PC-3 (cell line): ENCODE measurements around the gene PRKCSH. TPM values are rescaled to one million over a fixed set of nuclear protein-coding genes. Genes with fewer than 3 reads are reported as not detected.

Experiments
- ATAC-seq: fragments of 200-7000 bp; cut with Tn5 transposase; 2 replicates; pipeline ENCODE4 v1.9.1; 2020; ENCODE audit warnings: mild to moderate bottlenecking, moderate library complexity
- BruUV-seq: library from RNA; stranded (reverse); fragments of 400-500 nt; replicated peaks from 2 replicates; lab custom pipeline; 2021; lab: Mats Ljungman, UMichigan
- CTCF ChIA-PET: fragments of 300-600 bp; sonication (Branson Sonifier 250); formaldehyde crosslinking; loops from one replicate; lab custom pipeline; 2022; ENCODE audit warnings: antibody characterized with exemption; lab: Charles Lee
- POLR2A ChIA-PET: fragments of 300-600 bp; sonication (Branson Sonifier 250); formaldehyde crosslinking; loops from one replicate; lab custom pipeline; 2022; ENCODE audit warnings: antibody characterized with exemption; ENCODE audit not compliant: unreplicated experiment; lab: Charles Lee
- DNase-seq: peaks from one replicate; pipeline ENCODE4 v3.0.0-alpha.2; 2015
- H2AFZ ChIP-seq: fragments of 300-600 bp; sonication (generic); 2 replicates; pipeline ENCODE4 v1.6.0; 2016; ENCODE audit warnings: antibody characterized with exemption, low read length
- H3F3A ChIP-seq: fragments of 300-600 bp; sonication (generic); one replicate; pipeline ENCODE4 v1.6.0; 2017; ENCODE audit warnings: antibody characterized with exemption, low read length, control low read depth, mild to moderate bottlenecking; ENCODE audit not compliant: unreplicated experiment
- H3K27ac ChIP-seq: fragments of 300-600 bp; sonication (generic); 2 replicates; pipeline ENCODE4 v1.5.1; 2016; ENCODE audit warnings: mild to moderate bottlenecking, low read length
- H3K27me3 ChIP-seq: fragments of 300-600 bp; sonication (generic); 2 replicates; pipeline ENCODE4 v1.6.1; 2016; ENCODE audit warnings: low read length, mixed read lengths
- H3K36me3 ChIP-seq: fragments of 300-600 bp; sonication (generic); 2 replicates; pipeline ENCODE4 v1.6.1; 2016; ENCODE audit warnings: low read depth, mixed run types, low read length, mixed read lengths
- H3K4me1 ChIP-seq: fragments of 300-600 bp; sonication (generic); 2 replicates; pipeline ENCODE4 v1.5.1; 2016; ENCODE audit warnings: low read length; ENCODE audit not compliant: insufficient read depth
- H3K4me2 ChIP-seq: fragments of 300-600 bp; sonication (generic); 2 replicates; pipeline ENCODE4 v1.6.0; 2016; ENCODE audit warnings: low read length
- H3K4me3 ChIP-seq: fragments of 300-600 bp; sonication (generic); 2 replicates; pipeline ENCODE4 v1.5.1; 2016; ENCODE audit warnings: mild to moderate bottlenecking, low read length, mixed read lengths
- H3K79me2 ChIP-seq: fragments of 300-600 bp; sonication (generic); 2 replicates; pipeline ENCODE4 v1.6.1; 2017; ENCODE audit warnings: low read length, mixed read lengths
- H3K9ac ChIP-seq: fragments of 300-600 bp; sonication (generic); 2 replicates; pipeline ENCODE4 v1.6.0; 2016; ENCODE audit warnings: mild to moderate bottlenecking, low read length
- H3K9me2 ChIP-seq: fragments of 300-600 bp; sonication (generic); replicated peaks from 2 replicates; pipeline ENCODE4 v1.6.1; 2016; ENCODE audit warnings: mixed run types, low read length, mixed read lengths
- H3K9me3 ChIP-seq: fragments of 300-600 bp; sonication (generic); 2 replicates; pipeline ENCODE4 v1.6.1; 2016; ENCODE audit warnings: low read length, mixed read lengths
- H4K20me1 ChIP-seq: fragments of 300-600 bp; sonication (generic); 2 replicates; pipeline ENCODE4 v1.6.1; 2016; ENCODE audit warnings: low read length, mixed read lengths
- CTCF ChIP-seq: fragments of 300-600 bp; sonication (generic); conservative IDR thresholded peaks from 2 replicates; pipeline ENCODE4 v1.5.1; 2017; ENCODE audit warnings: antibody characterized with exemption, low read depth, mild to moderate bottlenecking, low read length
- EZH2 ChIP-seq: fragments of 300-600 bp; sonication (generic); IDR thresholded peaks from one replicate; pipeline ENCODE4 v1.6.1; 2017; ENCODE audit warnings: antibody characterized with exemption, mild to moderate bottlenecking, low read length; ENCODE audit not compliant: unreplicated experiment
- EZH2phosphoT487 ChIP-seq: fragments of 300-600 bp; sonication (generic); IDR thresholded peaks from 2 replicates; pipeline ENCODE4 v1.6.1; 2018; ENCODE audit warnings: mild to moderate bottlenecking, antibody characterized with exemption, low read length, borderline replicate concordance
- intact Hi-C: fragments of 100-400 bp; cut with micrococcal nuclease; formaldehyde crosslinking; loops from 2 replicates; pipeline ENCODE4 v1.9.0; 2023
- total RNA-seq: library from RNA; depleted of rRNA; stranded (reverse); fragments of >200 nt; gene quantifications from 2 replicates; pipeline ENCODE4 v1.2.3, GENCODE V29; 2014

PRKCSH gene
- total RNA-seq, 1 experiment from 2014 or later: 222 TPM

- Histone ChIP-seq H3K4me2 (no peak overlapping the region), H2AFZ (no peak overlapping the region), H3K9me3 (no peaks in the 10 kb centered on the region), H3K27me3 (peaks cover 5% of the 10 kb centered on the region; the same call in 1 of the 2 replicates), H3K9me2 (no peaks in the 10 kb centered on the region), H3K4me1 (peaks cover 7% of the 10 kb centered on the region; the same call in 1 of the 2 replicates), H3K9ac (no peak overlapping the region), H3F3A (no peaks in the 10 kb centered on the region), H3K79me2 (no peaks in the 10 kb centered on the region), H3K27ac (no peak overlapping the region), H4K20me1 (no peaks in the 10 kb centered on the region), H3K4me3 (no peak overlapping the region), H3K36me3 (peaks cover 5% of the 10 kb centered on the region)
- ATAC-seq (no peak), DNase-seq (no peak)
- TF ChIP-seq EZH2: no peak
- no peak for TF ChIP-seq CTCF
- TF ChIP-seq EZH2phosphoT487: no peak
- BruUV-seq: no TSS peak
- intact Hi-C loops: no loop called here
- POLR2A ChIA-PET: no interaction called here
- CTCF ChIA-PET: no interaction called here
Observed at GRCh38 chr19:11486661-11487503, 51.4 kb downstream of the PRKCSH start.

- no peaks in the 10 kb centered on the region for H3F3A ChIP-seq
- no peaks in the 10 kb centered on the region for H3K27me3 ChIP-seq
- no peak overlapping the region for H3K4me2 ChIP-seq
- H3K4me1 ChIP-seq: no peaks in the 10 kb centered on the region
- H3K79me2 ChIP-seq: no peaks in the 10 kb centered on the region
- H3K36me3 ChIP-seq: peaks cover 5% of the 10 kb centered on the region
- H2AFZ ChIP-seq: no peak overlapping the region
- ATAC-seq (no peak), DNase-seq (no peak)
- TF ChIP-seq EZH2: no peak
- no peak for TF ChIP-seq EZH2phosphoT487
- TF ChIP-seq CTCF: no peak
- ChIA-PET CTCF (no interaction called here), POLR2A (no interaction called here)
- H3K27ac ChIP-seq: no peak overlapping the region
- no peaks in the 10 kb centered on the region for H4K20me1 ChIP-seq
- H3K9me2 ChIP-seq: no peaks in the 10 kb centered on the region
- no TSS peak for BruUV-seq
- no peak overlapping the region for H3K9ac ChIP-seq
- intact Hi-C loops: no loop called here
- no peak overlapping the region for H3K4me3 ChIP-seq
- H3K9me3 ChIP-seq: no peaks in the 10 kb centered on the region
Observed at GRCh38 chr19:11489378-11489777, 53.9 kb downstream of the PRKCSH start.
